SK-N-SH (cell line): Measurements from ENCODE around the gene LILRA2.
"Not testable (repeated sequence)": the region's sequence is repeated elsewhere in the genome, so short reads cannot be mapped to it uniquely, and the experiment has no call there.

Source experiments
- EP300 ChIP-seq, 2 experiments: IDR thresholded peaks; 2 replicates each; pipeline versions ENCODE4 v1.4.0 to v1.6.1; 2012; ENCODE audit warnings: borderline replicate concordance in 1 of 2, low read depth in 1 of 2, low read length in 1 of 2
- EZH2phosphoT487 ChIP-seq: fragments of 200-600 bp; sonication (generic); IDR thresholded peaks from 2 replicates; pipeline ENCODE4 v1.6.1; 2017; ENCODE audit warnings: low read depth, mixed run types, mild to moderate bottlenecking, antibody characterized with exemption, moderate library complexity, borderline replicate concordance
- RAD21 ChIP-seq: IDR thresholded peaks from 2 replicates; pipeline ENCODE4 v1.6.1; 2012; ENCODE audit warnings: mild to moderate bottlenecking, low read length
- RFX5 ChIP-seq: IDR thresholded peaks from 2 replicates; pipeline ENCODE4 v1.6.1; 2012; ENCODE audit warnings: mild to moderate bottlenecking, improper control_type of control experiment, low read length
- SIN3A ChIP-seq: IDR thresholded peaks from 2 replicates; pipeline ENCODE4 v1.6.1; 2012; ENCODE audit warnings: low read depth, mild to moderate bottlenecking, low read length, moderate library complexity, borderline replicate concordance
- TF ChIP-seq, protein P1 (sequence below): fragments of 200-600 bp; sonication (generic); IDR thresholded peaks from 2 replicates; pipeline ENCODE4 v1.6.1; 2017; ENCODE audit warnings: antibody characterized with exemption, mild to moderate bottlenecking, moderate library complexity
- TF ChIP-seq, protein P2 (sequence below): fragments of 150-350 bp; IDR thresholded peaks from 2 replicates; pipeline ENCODE4 v1.6.1; 2017; ENCODE audit warnings: antibody characterized with exemption, low read length, low read depth, borderline replicate concordance

DNA sequence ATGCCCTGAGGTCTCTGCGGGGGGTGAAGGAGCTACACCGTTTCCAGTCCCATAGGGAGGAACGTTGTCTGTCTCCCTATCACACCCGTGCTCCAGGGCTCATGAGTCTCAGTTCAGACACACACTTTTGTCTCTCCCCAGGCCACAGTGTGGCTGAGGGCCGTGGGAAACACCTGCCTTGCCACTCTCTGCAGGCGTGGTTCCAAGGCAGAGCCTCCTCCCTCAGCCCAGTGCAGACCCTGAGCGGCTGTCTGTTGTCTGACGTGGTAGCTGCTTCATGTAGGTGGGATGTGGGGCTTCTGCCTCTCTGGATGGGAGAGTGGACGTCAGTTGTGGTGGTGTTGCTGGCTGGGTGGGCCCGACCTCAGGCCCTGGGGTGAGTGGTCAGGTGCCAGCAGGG lies 50.6 kb downstream of the LILRA2 start:
- TF ChIP-seq EZH2phosphoT487; RAD21; SIN3A; EP300 (IDR thresholded peaks at IDR 0.05; ENCODE audit: borderline replicate concordance in 1 of 2, low read depth in 1 of 2, low read length in 1 of 2); RFX5: not testable (repeated sequence)
- TF ChIP-seq, protein P1, sequence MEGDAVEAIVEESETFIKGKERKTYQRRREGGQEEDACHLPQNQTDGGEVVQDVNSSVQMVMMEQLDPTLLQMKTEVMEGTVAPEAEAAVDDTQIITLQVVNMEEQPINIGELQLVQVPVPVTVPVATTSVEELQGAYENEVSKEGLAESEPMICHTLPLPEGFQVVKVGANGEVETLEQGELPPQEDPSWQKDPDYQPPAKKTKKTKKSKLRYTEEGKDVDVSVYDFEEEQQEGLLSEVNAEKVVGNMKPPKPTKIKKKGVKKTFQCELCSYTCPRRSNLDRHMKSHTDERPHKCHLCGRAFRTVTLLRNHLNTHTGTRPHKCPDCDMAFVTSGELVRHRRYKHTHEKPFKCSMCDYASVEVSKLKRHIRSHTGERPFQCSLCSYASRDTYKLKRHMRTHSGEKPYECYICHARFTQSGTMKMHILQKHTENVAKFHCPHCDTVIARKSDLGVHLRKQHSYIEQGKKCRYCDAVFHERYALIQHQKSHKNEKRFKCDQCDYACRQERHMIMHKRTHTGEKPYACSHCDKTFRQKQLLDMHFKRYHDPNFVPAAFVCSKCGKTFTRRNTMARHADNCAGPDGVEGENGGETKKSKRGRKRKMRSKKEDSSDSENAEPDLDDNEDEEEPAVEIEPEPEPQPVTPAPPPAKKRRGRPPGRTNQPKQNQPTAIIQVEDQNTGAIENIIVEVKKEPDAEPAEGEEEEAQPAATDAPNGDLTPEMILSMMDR = not testable (repeated sequence)
- TF ChIP-seq, protein P2, sequence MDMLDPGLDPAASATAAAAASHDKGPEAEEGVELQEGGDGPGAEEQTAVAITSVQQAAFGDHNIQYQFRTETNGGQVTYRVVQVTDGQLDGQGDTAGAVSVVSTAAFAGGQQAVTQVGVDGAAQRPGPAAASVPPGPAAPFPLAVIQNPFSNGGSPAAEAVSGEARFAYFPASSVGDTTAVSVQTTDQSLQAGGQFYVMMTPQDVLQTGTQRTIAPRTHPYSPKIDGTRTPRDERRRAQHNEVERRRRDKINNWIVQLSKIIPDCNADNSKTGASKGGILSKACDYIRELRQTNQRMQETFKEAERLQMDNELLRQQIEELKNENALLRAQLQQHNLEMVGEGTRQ = not testable (repeated sequence)
